Trophoblast cell (in vitro differentiated cells and primary cell): ENCODE results near the gene CXCL8.

Source experiments
- DNase-seq, 2 donors: peaks; one replicate each; pipeline ENCODE4 v3.0.0-alpha.2; 2016
- H2AFZ ChIP-seq: 2 replicates; pipeline ENCODE4 v1.6.1; 2013; ENCODE audit warnings: low read length, moderate library complexity, mild to moderate bottlenecking; ENCODE audit not compliant: insufficient read depth, poor library complexity
- H2AK5ac ChIP-seq: 2 replicates; pipeline ENCODE4 v1.6.1; 2013; ENCODE audit warnings: mild to moderate bottlenecking, low read length
- H2BK120ac ChIP-seq: 2 replicates; pipeline ENCODE4 v1.6.1; 2013; ENCODE audit warnings: low read length, mild to moderate bottlenecking, moderate library complexity; ENCODE audit not compliant: insufficient read depth, poor library complexity
- H2BK12ac ChIP-seq: 2 replicates; pipeline ENCODE4 v1.6.1; 2013; ENCODE audit warnings: mild to moderate bottlenecking, low read length, moderate library complexity
- H2BK5ac ChIP-seq: 2 replicates; pipeline ENCODE4 v1.6.1; 2013; ENCODE audit warnings: low read length, low read depth, moderate library complexity, mild to moderate bottlenecking; ENCODE audit not compliant: poor library complexity
- H3K14ac ChIP-seq: 2 replicates; pipeline ENCODE4 v1.6.1; 2013; ENCODE audit warnings: mild to moderate bottlenecking, low read length
- H3K18ac ChIP-seq: 2 replicates; pipeline ENCODE4 v1.6.1; 2013; ENCODE audit warnings: mild to moderate bottlenecking, low read length
- H3K23ac ChIP-seq: 2 replicates; pipeline ENCODE4 v1.6.1; 2013; ENCODE audit warnings: low read length
- H3K27ac ChIP-seq: 2 replicates; pipeline ENCODE4 v1.5.1; 2013; ENCODE audit warnings: low read depth, mild to moderate bottlenecking, inconsistent platforms, low read length, moderate library complexity
- H3K27me3 ChIP-seq: 2 replicates; pipeline ENCODE4 v1.6.1; 2013; ENCODE audit warnings: inconsistent platforms, mild to moderate bottlenecking, low read length, moderate library complexity; ENCODE audit not compliant: insufficient read depth
- H3K36me3 ChIP-seq, 2 experiments: 1 replicate in 1 of 2; 2 replicates in 1 of 2; pipeline ENCODE4 v1.6.1; 2013; ENCODE audit warnings: low read length in 2 of 2, mild to moderate bottlenecking in 2 of 2, moderate library complexity in 1 of 2; ENCODE audit not compliant: insufficient read depth in 2 of 2, control insufficient read depth in 1 of 2
- H3K4ac ChIP-seq: 2 replicates; pipeline ENCODE4 v1.6.1; 2013; ENCODE audit warnings: low read depth, mild to moderate bottlenecking, low read length, moderate library complexity
- H3K4me1 ChIP-seq, 2 experiments: 1 replicate in 1 of 2; 2 replicates in 1 of 2; pipeline ENCODE4 v1.6.1; 2013; ENCODE audit warnings: low read length in 2 of 2, mild to moderate bottlenecking in 2 of 2, moderate library complexity in 1 of 2; ENCODE audit not compliant: insufficient read depth in 2 of 2, control insufficient read depth in 1 of 2
- H3K4me2 ChIP-seq: 2 replicates; pipeline ENCODE4 v1.6.1; 2013; ENCODE audit warnings: inconsistent platforms, mild to moderate bottlenecking, low read length, moderate library complexity
- H3K4me3 ChIP-seq: 2 replicates; pipeline ENCODE4 v1.5.1; 2013; ENCODE audit warnings: mild to moderate bottlenecking, low read depth, low read length, inconsistent platforms
- H3K79me1 ChIP-seq: one replicate; pipeline ENCODE4 v1.6.1; 2013; ENCODE audit warnings: low read length
- H3K79me2 ChIP-seq: 2 replicates; pipeline ENCODE4 v1.6.1; 2013; ENCODE audit warnings: low read length, mild to moderate bottlenecking; ENCODE audit not compliant: control insufficient read depth, insufficient read depth, poor library complexity
- H3K9ac ChIP-seq: 2 replicates; pipeline ENCODE4 v1.6.1; 2013; ENCODE audit warnings: mild to moderate bottlenecking, low read length
- H3K9me3 ChIP-seq: 2 replicates; pipeline ENCODE4 v1.6.1; 2013; ENCODE audit warnings: low read depth, mild to moderate bottlenecking, control low read depth, inconsistent platforms, low read length; ENCODE audit not compliant: insufficient read depth
- H4K12ac ChIP-seq: 2 replicates; pipeline ENCODE4 v1.6.1; 2013; ENCODE audit warnings: low read depth, mild to moderate bottlenecking, low read length, moderate library complexity
- H4K8ac ChIP-seq: 2 replicates; pipeline ENCODE4 v1.6.1; 2013; ENCODE audit warnings: low read depth, mild to moderate bottlenecking, low read length, moderate library complexity
- H4K91ac ChIP-seq: one replicate; pipeline ENCODE4 v1.6.1; 2013; ENCODE audit warnings: low read depth, mild to moderate bottlenecking, low read length, moderate library complexity
- WGBS: extraction: QIAGEN DNeasy Blood & Tissue Kit; methylation state at CpG from one replicate; pipeline ENCODE4 v1.1.7; 2013; ENCODE audit warnings: missing lambda C conversion rate; ENCODE audit not compliant: insufficient read length, insufficient coverage; ENCODE audit errors: extremely low coverage; 5-methylcytosine and 5-hydroxymethylcytosine counted together

Gene CXCL8

DNA sequence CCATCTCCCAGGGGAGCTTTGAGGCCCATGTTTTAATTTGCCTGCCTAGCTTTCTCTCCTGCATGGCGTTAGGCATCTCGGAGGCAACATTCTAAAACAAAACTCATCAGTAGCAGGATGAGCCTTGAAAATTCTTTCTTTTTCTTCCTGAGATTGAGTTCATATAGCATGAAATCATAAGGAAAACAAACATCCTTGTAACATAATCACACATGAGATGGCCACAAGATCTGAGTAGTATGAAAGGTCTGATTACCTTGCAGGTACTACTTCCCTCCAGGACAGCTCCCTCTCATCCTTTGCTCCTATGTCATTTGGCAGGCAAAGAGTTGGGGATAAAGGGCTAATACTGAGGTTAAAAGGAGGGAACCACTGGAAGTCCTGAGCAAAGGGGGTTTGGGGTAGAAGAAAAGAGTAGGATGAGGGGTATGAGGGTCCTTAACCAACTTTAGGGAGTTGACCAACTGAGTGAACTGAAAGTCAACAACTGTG lies 37.5 kb upstream of the CXCL8 start:
- Histone ChIP-seq H3K14ac (no peak overlapping the region), H3K27me3 (no peaks in the 10 kb centered on the region), H3K36me3 (peaks cover 0 to 1% of the 10 kb centered on the region in 2 experiments), H3K4me1 (peaks cover 4 to 7% of the 10 kb centered on the region in 2 experiments), H3K4ac (no peak overlapping the region), H3K4me3 (no peak overlapping the region), H3K79me2 (no peaks in the 10 kb centered on the region), H4K91ac (no peak overlapping the region), H3K18ac (no peak overlapping the region), H2BK120ac (no peak overlapping the region), H4K8ac (no peak overlapping the region), H3K9ac (no peak overlapping the region), H2AFZ (no peak overlapping the region), H2BK5ac (no peak overlapping the region), H3K23ac (no peak overlapping the region), H3K4me2 (no peak overlapping the region), H2AK5ac (no peak overlapping the region), H3K27ac (no peak overlapping the region), H4K12ac (no peak overlapping the region), H3K79me1 (no peaks in the 10 kb centered on the region), H3K9me3 (no peaks in the 10 kb centered on the region), H2BK12ac (no peak overlapping the region)
- no CpG with 5 or more reads among the region's 2 CpGs for WGBS
- no peak for DNase-seq

DNA sequence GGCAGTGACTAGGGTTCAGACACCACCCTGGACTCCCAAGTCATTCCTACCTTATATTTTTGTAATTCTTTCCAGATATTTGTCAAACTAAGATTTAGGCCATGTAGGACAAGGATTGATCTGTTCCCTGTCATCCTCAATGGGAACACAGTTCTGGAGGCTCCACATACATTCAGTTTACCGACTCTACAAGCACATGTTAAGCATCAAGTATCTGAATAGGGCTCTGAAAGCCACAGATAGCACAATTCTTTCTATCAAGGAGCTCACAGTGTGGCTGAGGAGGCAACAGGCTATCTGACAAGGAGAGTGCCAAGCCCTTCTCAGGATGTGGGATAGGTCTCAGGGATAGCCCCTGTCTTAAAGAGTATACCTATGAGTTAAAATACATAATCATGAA lies 37.0 kb upstream of the CXCL8 start:
- H3K14ac ChIP-seq = no peak overlapping the region
- no CpG with 5 or more reads among the region's 1 CpG for WGBS

DNA sequence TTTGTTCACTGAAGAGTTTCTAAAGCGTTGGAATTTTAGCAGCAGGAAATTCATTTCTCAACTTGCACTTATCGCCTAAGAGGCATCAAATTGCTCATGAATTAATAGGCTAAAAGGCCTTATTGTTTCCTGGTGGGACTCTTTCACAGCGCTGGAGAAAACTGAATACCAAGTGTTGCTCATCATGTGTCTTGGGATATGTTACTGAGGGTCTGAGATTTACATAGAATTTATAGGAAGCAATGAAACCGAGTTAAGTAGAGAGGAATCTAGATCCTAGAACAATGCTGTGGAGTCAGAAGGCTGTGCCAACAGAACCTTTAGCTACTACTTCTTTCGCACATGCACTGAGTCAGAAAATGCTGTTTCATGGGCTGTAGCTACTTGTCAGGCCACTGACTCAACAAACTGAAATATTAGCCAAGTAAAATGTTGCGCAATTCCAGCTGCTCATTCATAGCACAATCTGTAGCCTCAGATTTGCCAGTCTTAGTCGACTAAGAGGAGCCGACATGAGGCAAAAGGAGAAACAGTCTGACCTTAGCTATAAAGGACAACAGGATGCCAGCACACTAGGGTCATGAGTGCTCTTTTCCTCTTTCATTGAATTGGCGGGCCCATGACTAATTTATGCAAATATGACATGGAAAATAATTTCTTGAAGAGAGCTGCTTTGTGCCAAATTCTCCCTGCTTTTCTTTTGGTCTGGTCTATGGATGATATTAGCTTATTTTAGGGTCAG lies 35.9 kb upstream of the CXCL8 start:
- Histone ChIP-seq H3K4ac (no peak overlapping the region), H3K23ac (no peak overlapping the region), H2BK5ac (peak overlapping the region; percentile 40), H3K4me2 (no peak overlapping the region), H3K9ac (no peak overlapping the region), H3K36me3 (no peaks in the 10 kb centered on the region), H3K14ac (no peak overlapping the region), H4K12ac (no peak overlapping the region), H2BK12ac (no peak overlapping the region), H2AK5ac (no peak overlapping the region), H3K9me3 (no peaks in the 10 kb centered on the region), H3K18ac (no peak overlapping the region), H3K4me1 (peaks cover 4 to 10% of the 10 kb centered on the region in 2 experiments), H3K79me2 (no peaks in the 10 kb centered on the region), H3K27me3 (no peaks in the 10 kb centered on the region), H2AFZ (no peak overlapping the region), H4K8ac (no peak overlapping the region), H4K91ac (no peak overlapping the region), H3K79me1 (peaks cover 4% of the 10 kb centered on the region), H3K4me3 (no peak overlapping the region), H3K27ac (no peak overlapping the region), H2BK120ac (no peak overlapping the region)
- WGBS = no CpG with 5 or more reads among the region's 9 CpGs
- DNase-seq = peak; percentile 83 to 96

More for the DNA sequence above, 37.0 kb upstream of the CXCL8 start:
- Histone ChIP-seq H2BK5ac (no peak overlapping the region), H3K9me3 (no peaks in the 10 kb centered on the region), H3K4me3 (no peak overlapping the region), H3K18ac (no peak overlapping the region), H3K4me1 (peaks cover 4 to 9% of the 10 kb centered on the region in 2 experiments), H3K4ac (no peak overlapping the region), H4K12ac (no peak overlapping the region), H3K4me2 (no peak overlapping the region), H3K27ac (no peak overlapping the region), H3K79me1 (peaks cover 2% of the 10 kb centered on the region), H2AK5ac (peak overlapping the region; percentile 9), H3K36me3 (peaks cover 0 to 1% of the 10 kb centered on the region in 2 experiments), H4K8ac (no peak overlapping the region), H3K23ac (no peak overlapping the region), H2BK120ac (no peak overlapping the region), H2BK12ac (no peak overlapping the region), H3K79me2 (no peaks in the 10 kb centered on the region), H3K27me3 (no peaks in the 10 kb centered on the region), H4K91ac (no peak overlapping the region), H3K9ac (no peak overlapping the region), H2AFZ (no peak overlapping the region)
- DNase-seq = no peak

DNA sequence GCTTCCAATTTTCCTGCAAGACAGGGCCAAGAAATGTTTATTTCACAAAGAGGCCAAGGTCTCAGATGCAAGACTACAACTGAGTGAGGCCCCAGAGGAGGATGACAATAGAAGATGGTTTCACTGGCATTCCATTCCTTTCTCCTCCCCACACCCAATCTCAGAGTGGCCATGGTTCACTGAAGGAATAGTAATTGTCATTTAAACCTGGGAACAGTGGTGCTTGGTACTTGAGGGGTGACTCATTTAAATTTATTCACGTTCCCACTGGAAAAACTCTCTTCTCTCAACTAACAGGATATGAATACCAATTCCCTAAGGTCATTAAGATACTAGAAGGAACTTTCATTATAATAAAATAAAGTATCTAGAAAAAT lies 35.3 kb upstream of the CXCL8 start:
- Histone ChIP-seq H2AK5ac (no peak overlapping the region), H2BK12ac (no peak overlapping the region), H3K9ac (no peak overlapping the region), H3K4ac (no peak overlapping the region), H2AFZ (no peak overlapping the region), H3K27me3 (no peaks in the 10 kb centered on the region), H4K91ac (no peak overlapping the region), H2BK120ac (no peak overlapping the region), H2BK5ac (no peak overlapping the region), H4K12ac (no peak overlapping the region), H3K4me2 (no peak overlapping the region), H3K79me2 (no peaks in the 10 kb centered on the region), H3K4me3 (no peak overlapping the region), H3K4me1 (peaks cover 4 to 10% of the 10 kb centered on the region in 2 experiments), H3K9me3 (no peaks in the 10 kb centered on the region), H3K14ac (no peak overlapping the region), H3K27ac (no peak overlapping the region), H3K36me3 (no peaks in the 10 kb centered on the region), H3K23ac (no peak overlapping the region), H3K79me1 (peaks cover 4% of the 10 kb centered on the region), H3K18ac (no peak overlapping the region), H4K8ac (no peak overlapping the region)
- no peak for DNase-seq
- no CpG with 5 or more reads among the region's 1 CpG for WGBS
